ENCODE data around the gene TRPV3.

DNA sequence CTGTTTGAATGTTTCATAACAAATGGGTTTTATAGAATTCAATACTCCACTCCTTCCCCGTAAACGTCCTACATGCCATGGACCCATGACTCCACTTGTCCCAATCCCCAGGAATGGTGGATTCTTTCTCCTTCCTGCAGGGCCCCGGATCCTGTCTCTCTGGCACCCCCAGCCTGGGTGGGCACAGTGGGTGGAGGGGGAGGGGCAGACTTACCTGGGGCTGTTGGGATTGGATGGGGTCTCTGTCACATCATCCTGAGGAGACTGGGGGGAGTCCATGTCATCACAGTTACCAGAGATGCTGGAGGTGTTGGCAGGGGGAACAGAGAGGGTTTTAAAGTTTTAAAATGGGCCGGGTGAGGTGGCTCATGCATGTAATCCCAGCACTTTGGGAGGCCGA is 13.2 kb downstream of the TRPV3 start:
- no peak for TF ChIP-seq POLR2AphosphoS5 (IDR thresholded peaks at IDR 0.05; ENCODE audit: borderline replicate concordance, low read depth, low read length)
- no peak for TF ChIP-seq EZH2 (IDR thresholded peaks at IDR 0.05)
- TF ChIP-seq FOXP2 (optimal IDR thresholded peaks at IDR 0.05; ENCODE audit: control extremely low read depth, extremely low read length, insufficient read depth) = no peak

Measured in SK-N-MC (cell line).